HepG2 (cell line): ENCODE results near the gene BAIAP2L1. TPM values are rescaled to one million over a fixed set of nuclear protein-coding genes. Genes with fewer than 3 reads are reported as not detected.

Experiments
- NR2F2 ChIP-seq: IDR thresholded peaks from 2 replicates; pipeline ENCODE4 v1.6.1; 2012; ENCODE audit warnings: low read depth, inconsistent platforms, borderline replicate concordance
- SMARCE1 ChIP-seq: fragments of 450-650 bp; IDR thresholded peaks from 2 replicates; pipeline ENCODE4 v1.6.1; 2017; ENCODE audit warnings: borderline replicate concordance
- SMC3 ChIP-seq: IDR thresholded peaks from 2 replicates; pipeline ENCODE4 v1.6.1; 2011; ENCODE audit warnings: low read length, improper control_type of control experiment
- THRA ChIP-seq: sonication (generic); formaldehyde crosslinking; IDR thresholded peaks from 2 replicates; pipeline ENCODE4 v1.4.0; 2020; ENCODE audit warnings: missing genetic modification reagents, borderline replicate concordance
- XRCC5 ChIP-seq: fragments of 200-400 bp; formaldehyde crosslinking; optimal IDR thresholded peaks from 2 replicates; pipeline ENCODE3; 2017; ENCODE audit warnings: mild to moderate bottlenecking, low read length
- ZBTB40 ChIP-seq, 2 experiments: fragments of 450-650 bp in 1 of 2; sonication (generic) in 1 of 2; formaldehyde crosslinking in 1 of 2; IDR thresholded peaks; 2 replicates each; pipeline versions ENCODE4 v1.6.1 to v1.8.0; 2016 to 2022; ENCODE audit warnings: antibody characterized with exemption in 1 of 2, mild to moderate bottlenecking in 1 of 2, missing genetic modification reagents in 1 of 2
- ZBTB7A ChIP-seq: sonication (generic); formaldehyde crosslinking; IDR thresholded peaks from 2 replicates; pipeline ENCODE4 v1.8.0; 2022; ENCODE audit warnings: mild to moderate bottlenecking, missing genetic modification reagents
- ZNF709 ChIP-seq: sonication (generic); formaldehyde crosslinking; IDR thresholded peaks from 2 replicates; pipeline ENCODE4 v1.5.0; 2020; ENCODE audit warnings: mild to moderate bottlenecking, missing genetic modification reagents
- ZNF749 ChIP-seq: sonication (generic); formaldehyde crosslinking; IDR thresholded peaks from 2 replicates; pipeline ENCODE4 v1.8.0; 2022; ENCODE audit warnings: mild to moderate bottlenecking, missing genetic modification reagents, moderate library complexity, borderline replicate concordance
- polyA plus RNA-seq, 8 experiments: library from polyadenylated mRNA; depleted of rRNA in 3 of 8; stranded (reverse) in 7 of 8; unstranded in 1 of 8; fragments of >200 nt; fragmentation: Illumina TruSeq in 4 of 8; extraction: Trizol in 4 of 8; gene quantifications; 2 replicates each; pipeline versions ENCODE4 v1.2.1 to v1.2.3, GENCODE V29; 2011 to 2016; ENCODE audit warnings: low read depth in 4 of 8, missing spikeins in 1 of 8, mixed read lengths in 1 of 8; ENCODE audit not compliant: insufficient read depth in 1 of 8
- total RNA-seq, 5 experiments: library from RNA; depleted of rRNA; stranded (reverse); fragments of >200 nt; fragmentation: Illumina TruSeq; extraction: Trizol; gene quantifications; 2 replicates each; pipeline ENCODE4 v1.2.3, GENCODE V29; 2016; ENCODE audit warnings: low read depth in 1 of 5
- TF ChIP-seq, protein P1 (sequence below): sonication (generic); formaldehyde crosslinking; IDR thresholded peaks from 2 replicates; pipeline ENCODE4 v1.5.0; 2020; ENCODE audit warnings: mild to moderate bottlenecking, missing genetic modification reagents
- TF ChIP-seq, protein P2 (sequence below): sonication (generic); formaldehyde crosslinking; IDR thresholded peaks from 2 replicates; pipeline ENCODE4 v1.8.0; 2022; ENCODE audit warnings: mild to moderate bottlenecking, missing genetic modification reagents; ENCODE audit not compliant: insufficient replicate concordance

Gene BAIAP2L1
- total and polyA plus RNA-seq, 2 of the 13 experiments (the other 11 are each of a cell fraction or from before 2014, with no cell fraction given): 13.0 to 21.5 TPM

DNA sequence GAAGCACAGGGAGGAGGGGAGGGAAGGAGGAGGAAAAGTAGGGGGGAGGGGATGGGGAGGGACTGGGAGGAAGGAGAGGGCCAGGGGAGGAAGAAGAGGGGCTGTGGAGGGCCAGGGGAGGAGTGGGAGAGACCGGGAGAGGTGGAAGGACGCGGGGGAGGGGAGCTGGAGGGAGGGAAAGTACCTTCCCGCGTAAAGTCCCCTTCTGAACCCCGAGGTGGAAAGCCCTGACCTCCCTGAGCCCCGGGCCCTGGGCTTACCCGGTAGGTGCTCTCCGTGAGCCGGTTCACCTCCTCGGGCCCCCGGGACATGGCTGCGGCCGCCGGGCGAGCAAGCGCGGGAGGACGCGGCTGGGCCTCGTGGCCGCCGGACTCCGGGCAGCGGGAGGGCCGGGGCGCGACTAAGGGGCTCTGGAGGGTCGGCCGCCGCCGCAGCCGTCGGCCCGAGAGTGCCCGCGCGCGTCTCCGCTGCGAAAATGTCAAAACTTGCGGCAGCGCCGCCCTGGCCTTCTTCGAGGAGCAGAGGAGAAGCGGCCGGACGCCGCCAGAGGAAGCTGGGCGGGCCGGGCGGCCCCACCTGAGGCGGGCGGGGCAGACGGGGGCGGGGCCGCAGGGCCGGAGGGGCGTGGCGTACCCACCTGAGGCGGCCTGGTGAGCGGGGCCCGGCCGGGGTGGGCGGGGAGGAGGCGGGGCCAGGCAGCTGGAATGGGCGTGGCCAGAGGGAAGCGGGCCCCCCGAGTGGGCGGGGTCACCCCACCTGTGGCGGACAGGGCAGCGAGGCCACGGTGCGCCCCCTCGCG is at the start of gene BAIAP2L1 (continued):
- TF ChIP-seq ZBTB7A (CRISPR knock-in tag) (0 out of 2 replicates have a peak, but pooled peaks have one; percentile 13), ZNF709 (peak; percentile 70), SMC3 (peak; percentile 18; the same call in 1 of the 2 replicates), ZNF749 (CRISPR knock-in tag) (peak; percentile 79; the same call in 1 of the 2 replicates), SMARCE1 (no peak), THRA (CRISPR knock-in tag) (no peak), ZBTB40 (IDR thresholded peaks at IDR 0.05) (no peak), ZBTB40 (CRISPR knock-in tag; IDR thresholded peaks at IDR 0.05) (0 out of 2 replicates have a peak, but pooled peaks have one; percentile 15), NR2F2 (0 out of 2 replicates have a peak, but pooled peaks have one; percentile 27), XRCC5 (no peak)
- TF ChIP-seq, protein P1, sequence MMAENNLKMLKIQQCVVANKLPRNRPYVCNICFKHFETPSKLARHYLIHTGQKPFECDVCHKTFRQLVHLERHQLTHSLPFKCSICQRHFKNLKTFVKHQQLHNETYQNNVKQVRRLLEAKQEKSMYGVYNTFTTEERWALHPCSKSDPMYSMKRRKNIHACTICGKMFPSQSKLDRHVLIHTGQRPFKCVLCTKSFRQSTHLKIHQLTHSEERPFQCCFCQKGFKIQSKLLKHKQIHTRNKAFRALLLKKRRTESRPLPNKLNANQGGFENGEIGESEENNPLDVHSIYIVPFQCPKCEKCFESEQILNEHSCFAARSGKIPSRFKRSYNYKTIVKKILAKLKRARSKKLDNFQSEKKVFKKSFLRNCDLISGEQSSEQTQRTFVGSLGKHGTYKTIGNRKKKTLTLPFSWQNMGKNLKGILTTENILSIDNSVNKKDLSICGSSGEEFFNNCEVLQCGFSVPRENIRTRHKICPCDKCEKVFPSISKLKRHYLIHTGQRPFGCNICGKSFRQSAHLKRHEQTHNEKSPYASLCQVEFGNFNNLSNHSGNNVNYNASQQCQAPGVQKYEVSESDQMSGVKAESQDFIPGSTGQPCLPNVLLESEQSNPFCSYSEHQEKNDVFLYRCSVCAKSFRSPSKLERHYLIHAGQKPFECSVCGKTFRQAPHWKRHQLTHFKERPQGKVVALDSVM (CRISPR knock-in tag): peak; percentile 33; the same call in 1 of the 2 replicates
- TF ChIP-seq, protein P2, sequence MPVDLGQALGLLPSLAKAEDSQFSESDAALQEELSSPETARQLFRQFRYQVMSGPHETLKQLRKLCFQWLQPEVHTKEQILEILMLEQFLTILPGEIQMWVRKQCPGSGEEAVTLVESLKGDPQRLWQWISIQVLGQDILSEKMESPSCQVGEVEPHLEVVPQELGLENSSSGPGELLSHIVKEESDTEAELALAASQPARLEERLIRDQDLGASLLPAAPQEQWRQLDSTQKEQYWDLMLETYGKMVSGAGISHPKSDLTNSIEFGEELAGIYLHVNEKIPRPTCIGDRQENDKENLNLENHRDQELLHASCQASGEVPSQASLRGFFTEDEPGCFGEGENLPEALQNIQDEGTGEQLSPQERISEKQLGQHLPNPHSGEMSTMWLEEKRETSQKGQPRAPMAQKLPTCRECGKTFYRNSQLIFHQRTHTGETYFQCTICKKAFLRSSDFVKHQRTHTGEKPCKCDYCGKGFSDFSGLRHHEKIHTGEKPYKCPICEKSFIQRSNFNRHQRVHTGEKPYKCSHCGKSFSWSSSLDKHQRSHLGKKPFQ (CRISPR knock-in tag): peak; percentile 76
